A549 (cell line): Measurements from ENCODE around the gene TSR1. TPM values are rescaled to one million over a fixed set of nuclear protein-coding genes. Genes with fewer than 3 reads are reported as not detected.

ENCODE experiments used
- ATAC-seq, 2 experiments: fragments of 200-7000 bp in 1 of 2; fragments of >200 bp in 1 of 2; cut with Nextera tagmentation in 1 of 2; cut with Tn5 transposase in 1 of 2; 3 replicates each; pipeline versions ENCODE4 v1.8.0 to v1.9.1; 2018 to 2020; ENCODE audit warnings: mild to moderate bottlenecking in 1 of 2, moderate library complexity in 1 of 2
- CTCF ChIA-PET: fragments of 300-600 bp; sonication (Branson Sonifier 250); formaldehyde crosslinking; extraction: SDS; loops from one replicate; lab custom pipeline; 2021; ENCODE audit warnings: antibody characterized with exemption, inconsistent platforms; lab: Yijun Ruan, JAX
- POLR2A ChIA-PET: fragments of 350-600 bp; formaldehyde crosslinking; extraction: SDS; loops from one replicate; lab custom pipeline; 2021; ENCODE audit warnings: antibody characterized with exemption, inconsistent platforms; lab: Yijun Ruan, JAX
- DNase-seq, 2 experiments: peaks; one replicate each; pipeline versions ENCODE4 v3.0.0 to v3.0.0-alpha.2; 2011 to 2016; ENCODE audit warnings: low read depth in 1 of 2, low spot score in 1 of 2
- FAIRE-seq: peaks from 2 replicates; lab custom pipeline; 2011; peaks lifted over from hg19 to GRCh38; lab: Jason Lieb, UNC
- H3K27ac ChIP-seq, 2 experiments: fragments of >200 bp; sonication (Bioruptor Twin); formaldehyde crosslinking; 3 replicates each; pipeline ENCODE4 v1.5.1; 2016 to 2017
- H3K4me1 ChIP-seq: fragments of >200 bp; sonication (Bioruptor Twin); formaldehyde crosslinking; 3 replicates; pipeline ENCODE4 v1.6.1; 2016
- H3K4me2 ChIP-seq: fragments of >200 bp; sonication (Bioruptor Twin); formaldehyde crosslinking; 3 replicates; pipeline ENCODE4 v1.6.1; 2016
- H3K4me3 ChIP-seq: fragments of >200 bp; sonication (Bioruptor Twin); formaldehyde crosslinking; 3 replicates; pipeline ENCODE4 v1.5.1; 2016
- H3K9me3 ChIP-seq: fragments of >200 bp; sonication (Bioruptor Twin); formaldehyde crosslinking; 3 replicates; pipeline ENCODE4 v1.6.1; 2016
- CBX2 ChIP-seq: fragments of 200-600 bp; sonication (generic); IDR thresholded peaks from 2 replicates; pipeline ENCODE4 v1.6.1; 2016; ENCODE audit warnings: low read depth, mild to moderate bottlenecking, borderline replicate concordance
- CHD4 ChIP-seq: fragments of 200-600 bp; sonication (generic); IDR thresholded peaks from 2 replicates; pipeline ENCODE4 v1.6.1; 2016; ENCODE audit warnings: antibody characterized with exemption, mild to moderate bottlenecking, borderline replicate concordance
- EHF ChIP-seq: fragments of 250-450 bp; sonication (Bioruptor Pico); IDR thresholded peaks from 2 replicates; pipeline ENCODE4 v1.5.0; 2020; ENCODE audit warnings: mild to moderate bottlenecking
- EP300 ChIP-seq, 2 experiments: fragments of >200 bp; sonication (Bioruptor Twin); formaldehyde crosslinking; IDR thresholded peaks; 2 replicates in 1 of 2; 3 replicates in 1 of 2; pipeline ENCODE4 v1.6.1; 2016 to 2017
- FOSB ChIP-seq: fragments of 250-450 bp; sonication (Bioruptor Pico); IDR thresholded peaks from 2 replicates; pipeline ENCODE4 v1.5.0; 2020; ENCODE audit warnings: mild to moderate bottlenecking, moderate library complexity
- FOSL2 ChIP-seq, 2 experiments: fragments of 450-650 bp in 1 of 2; fragments of >200 bp in 1 of 2; sonication (Bioruptor Twin) in 1 of 2; formaldehyde crosslinking; IDR thresholded peaks; 2 replicates each; pipeline versions ENCODE4 v1.5.0 to v1.6.1; 2016 to 2020; ENCODE audit warnings: mild to moderate bottlenecking in 1 of 2, moderate library complexity in 1 of 2
- HDAC2 ChIP-seq: fragments of 200-600 bp; sonication (generic); IDR thresholded peaks from 2 replicates; pipeline ENCODE4 v1.6.1; 2016
- JUN ChIP-seq, 2 experiments: fragments of >200 bp; sonication (Bioruptor Twin); formaldehyde crosslinking; IDR thresholded peaks; 2 replicates in 1 of 2; 3 replicates in 1 of 2; pipeline ENCODE4 v1.6.1; 2016 to 2017
- MAFK ChIP-seq: fragments of 450-650 bp; IDR thresholded peaks from 2 replicates; pipeline ENCODE4 v1.6.1; 2014; ENCODE audit not compliant: partially characterized antibody
- NFE2L2 ChIP-seq: fragments of 150-350 bp; conservative IDR thresholded peaks from 2 replicates; pipeline ENCODE4 v1.6.1; 2014; ENCODE audit warnings: low read length
- POLR2A ChIP-seq: IDR thresholded peaks from 2 replicates; pipeline ENCODE4 v1.6.1; 2012; ENCODE audit warnings: mild to moderate bottlenecking, low read length
- RAD21 ChIP-seq, 2 experiments: fragments of >200 bp in 1 of 2; sonication (Bioruptor Twin) in 1 of 2; formaldehyde crosslinking in 1 of 2; IDR thresholded peaks in 1 of 2; conservative IDR thresholded peaks in 1 of 2; 2 replicates in 1 of 2; 3 replicates in 1 of 2; pipeline ENCODE4 v1.6.1; 2012 to 2018; ENCODE audit warnings: inconsistent platforms in 1 of 2
- RARB ChIP-seq: fragments of 250-450 bp; sonication (Bioruptor Pico); IDR thresholded peaks from 2 replicates; pipeline ENCODE4 v1.8.0; 2021; ENCODE audit warnings: mild to moderate bottlenecking, moderate library complexity
- RFX5 ChIP-seq: fragments of 450-650 bp; IDR thresholded peaks from 2 replicates; pipeline ENCODE4 v1.7.1; 2014; ENCODE audit warnings: antibody characterized with exemption, mild to moderate bottlenecking, moderate library complexity
- SMC3 ChIP-seq: fragments of >200 bp; sonication (Bioruptor Twin); formaldehyde crosslinking; IDR thresholded peaks from 3 replicates; pipeline ENCODE4 v1.6.1; 2018; ENCODE audit warnings: inconsistent platforms
- SREBF2 ChIP-seq: fragments of 450-650 bp; IDR thresholded peaks from 2 replicates; pipeline ENCODE4 v1.6.1; 2014; ENCODE audit warnings: mild to moderate bottlenecking, moderate library complexity
- ZFP36 ChIP-seq: fragments of 450-650 bp; IDR thresholded peaks from 2 replicates; pipeline ENCODE4 v1.6.1; 2014; ENCODE audit warnings: borderline replicate concordance; ENCODE audit not compliant: partially characterized antibody
- ZNF302 ChIP-seq: fragments of 250-450 bp; sonication (Bioruptor Pico); IDR thresholded peaks from 2 replicates; pipeline ENCODE4 v1.9.0; 2021; ENCODE audit warnings: inconsistent platforms, mild to moderate bottlenecking, moderate library complexity
- WGBS: methylation state at CpG from one replicate; pipeline ENCODE4 v1.1.6; 2017; ENCODE audit errors: missing lambda C conversion rate; 5-methylcytosine and 5-hydroxymethylcytosine counted together
- polyA plus RNA-seq, 4 experiments: library from polyadenylated mRNA; depleted of rRNA in 3 of 4; stranded (reverse); fragments of >200 nt; fragmentation: RNase III in 1 of 4; extraction: RNeasy Plus Mini Kit Qiagen cat#74134 plus additional on column Dnase treatment in 1 of 4; gene quantifications; 2 replicates in 3 of 4; 3 replicates in 1 of 4; pipeline ENCODE4 v1.2.3, GENCODE V29; 2011 to 2017
- TF ChIP-seq, protein P1 (sequence below): fragments of 250-450 bp; sonication (Bioruptor Pico); IDR thresholded peaks from 2 replicates; pipeline ENCODE4 v1.5.0; 2021; ENCODE audit warnings: mild to moderate bottlenecking, moderate library complexity, borderline replicate concordance
- TF ChIP-seq, protein P2 (sequence below): fragments of 150-350 bp; IDR thresholded peaks from 2 replicates; pipeline ENCODE4 v1.6.1; 2014; ENCODE audit warnings: low read depth, mild to moderate bottlenecking, low read length
- TF ChIP-seq, protein P3 (sequence below): IDR thresholded peaks from 2 replicates; pipeline ENCODE4 v1.6.1; 2012

TSR1 gene
- polyA plus RNA-seq, 2 of the 4 experiments (the other 2 are of a cell fraction): 38.3 to 84.1 TPM

DNA sequence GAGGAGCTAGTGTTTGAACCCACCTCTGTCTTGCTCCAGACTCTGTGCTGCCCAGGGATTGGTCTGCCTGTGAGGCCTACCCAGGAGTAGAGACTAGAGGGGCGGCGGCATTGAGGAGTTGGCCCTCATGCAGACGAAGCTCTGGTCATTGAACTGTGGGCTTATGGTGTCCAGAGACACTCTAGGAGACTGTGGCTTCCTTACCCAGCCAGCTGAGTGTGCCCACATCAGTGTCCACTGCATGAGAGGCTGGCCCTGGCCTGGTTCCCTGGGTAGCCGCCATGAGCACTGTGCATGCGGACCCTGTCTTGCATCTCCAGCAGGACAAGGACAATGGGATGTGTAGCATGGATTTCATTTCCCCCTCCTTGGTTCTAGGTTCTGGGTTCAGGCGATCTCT, 15.0 kb upstream of the TSR1 start (continued):
- TF ChIP-seq EP300 (IDR thresholded peaks at IDR 0.05) (no peak), SREBF2 (no peak), POLR2A (no peak), RAD21 (conservative IDR thresholded peaks at IDR 0.05 in 1 of 2, IDR thresholded peaks at IDR 0.05 in 1 of 2) (no peak), JUN (IDR thresholded peaks at IDR 0.05) (no peak), EHF (CRISPR knock-in tag) (no peak)

DNA sequence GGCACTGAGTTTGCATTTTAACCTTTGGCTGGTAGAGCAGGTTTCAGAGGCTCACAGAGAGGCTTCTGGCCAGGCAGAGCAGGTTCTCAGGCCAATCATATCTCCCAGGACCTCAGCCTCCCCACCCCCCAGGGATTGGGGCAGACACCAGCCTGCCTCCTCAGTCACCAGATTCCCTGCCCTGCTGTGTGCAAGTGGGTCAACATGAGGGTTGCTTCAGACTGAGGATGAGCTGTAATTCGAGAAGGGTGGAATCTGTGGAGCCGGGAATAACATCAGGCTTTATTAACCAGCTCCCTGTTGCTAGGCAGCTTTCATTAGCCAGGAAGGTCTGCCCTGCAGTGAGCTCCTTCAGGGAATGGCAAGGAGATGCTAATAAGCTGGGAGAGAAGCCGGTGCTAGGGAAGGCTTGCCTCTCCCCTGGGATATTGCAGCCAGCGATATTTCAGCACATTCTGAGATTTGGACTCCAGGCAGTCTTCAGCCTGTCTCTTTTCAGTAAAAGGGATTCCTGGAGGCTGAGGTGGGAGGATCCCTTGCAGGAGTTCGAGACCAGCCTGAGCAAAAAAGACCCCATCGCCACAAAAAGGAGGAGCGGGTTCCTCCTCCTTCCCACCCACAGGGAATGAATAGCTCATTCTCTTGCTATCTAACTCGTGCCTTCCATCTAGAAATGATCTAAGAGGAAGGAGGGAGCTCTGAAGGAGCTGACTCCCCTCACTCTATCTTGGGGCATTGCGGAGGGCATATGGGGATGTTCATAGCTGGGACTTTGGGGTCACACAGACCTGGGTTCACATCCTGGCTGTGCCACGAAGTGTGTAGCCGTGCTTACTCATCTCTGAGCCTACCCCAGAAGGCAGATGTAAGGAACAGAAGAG, 11.8 kb upstream of the TSR1 start:
- WGBS: 66% methylated on average over 11 of the region's 11 CpGs

DNA sequence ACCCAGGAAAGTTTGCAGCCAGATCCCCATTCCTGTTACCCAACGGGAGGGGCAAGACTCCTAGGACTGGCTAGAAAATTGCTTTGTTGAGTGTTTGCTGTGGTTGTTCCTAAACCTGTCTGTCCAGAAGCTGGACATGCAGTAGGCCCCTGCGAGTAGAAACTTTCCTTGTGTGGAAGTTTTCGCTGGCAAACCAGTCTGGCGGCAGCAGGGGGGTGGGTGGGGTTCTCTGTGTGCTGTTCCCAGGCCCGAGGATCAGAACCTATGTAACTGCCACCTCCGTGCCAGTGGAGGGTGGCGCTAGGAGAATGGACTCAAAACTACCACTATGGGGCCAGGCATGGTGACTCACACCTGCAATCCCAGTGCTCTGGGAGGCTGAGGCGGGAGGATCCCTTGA, 10.2 kb upstream of the TSR1 start:
- H3K9me3 ChIP-seq: no peaks in the 10 kb centered on the region
- CTCF ChIA-PET: interaction anchor here (0.7 to 13.0 kb wide), 7 partner anchors 10 to 653 kb away, joined by 4 to 216 read pairs (median 8); partner anchors contain the start of genes SGSM2 and TSR1
- 0 out of 6 replicates have a peak overlapping the region, but pooled peaks of 1 of the 2 experiments have one; percentile 35 for H3K27ac ChIP-seq
- POLR2A ChIA-PET: interaction anchor here (1.3 kb wide), 1 partner anchor 9 kb away, joined by 3 read pairs; the partner anchor contains the start of gene SGSM2
- TF ChIP-seq SMC3: no peak
- TF ChIP-seq FOSL2 (IDR thresholded peaks at IDR 0.05): no peak
- TF ChIP-seq FOSL2 (CRISPR knock-in tag; IDR thresholded peaks at IDR 0.05): 0 out of 2 replicates have a peak, but pooled peaks have one; percentile 8
- FAIRE-seq (no peak), DNase-seq (no peak), ATAC-seq (no peak)
- H3K4me2 ChIP-seq: no peak overlapping the region
- peaks cover 14% of the 10 kb centered on the region for H3K4me1 ChIP-seq
- 81% methylated on average over 6 of the region's 8 CpGs for WGBS
- H3K4me3 ChIP-seq: no peak overlapping the region

More for the DNA sequence above, 11.8 kb upstream of the TSR1 start:
- H3K4me3 ChIP-seq: no peak overlapping the region
- TF ChIP-seq RFX5 (peak; percentile 95), FOSB (CRISPR knock-in tag) (no peak)
- H3K4me1 ChIP-seq: peaks cover 14% of the 10 kb centered on the region
- peak; percentile 47 to 84 for DNase-seq
- ChIA-PET CTCF (interaction anchor here (0.5 to 13.0 kb wide), 12 partner anchors 10 to 310 kb away, joined by 3 to 216 read pairs (median 6); partner anchors contain the start of genes HIC1, SGSM2 and TSR1), POLR2A (interaction anchor here (1.0 to 1.8 kb wide), 2 partner anchors 11 to 44 kb away, joined by 6 to 26 read pairs; partner anchors contain the start of genes SGSM2, SMG6, SRR and TSR1)
- peak overlapping the region; percentile 46 for H3K4me2 ChIP-seq
- ATAC-seq: peak; percentile 78 to 87
- FAIRE-seq: no peak
- H3K27ac ChIP-seq: peak overlapping the region; percentile 14 to 77; a peak in 4 of 6 replicates
- no peaks in the 10 kb centered on the region for H3K9me3 ChIP-seq

DNA sequence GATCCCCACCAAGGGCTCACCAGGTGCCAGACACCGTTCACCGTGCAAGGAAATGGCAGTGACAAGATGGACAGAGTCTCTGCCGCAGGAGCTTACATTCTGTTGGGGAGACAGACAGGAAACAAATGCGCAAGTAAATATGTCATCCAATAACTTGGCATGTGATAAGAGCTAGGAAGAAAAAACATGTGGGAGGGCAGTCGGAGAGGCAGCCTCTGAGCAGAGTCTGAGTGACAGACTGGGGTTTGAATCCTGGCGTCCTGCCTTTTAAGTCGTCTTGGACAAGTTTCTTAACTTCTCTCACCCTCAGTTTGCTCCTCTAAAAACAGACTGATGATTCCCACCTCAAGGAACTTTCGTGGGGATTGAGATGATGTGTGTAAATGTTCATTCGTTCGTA, 8.3 kb upstream of the TSR1 start:
- FAIRE-seq (no peak), ATAC-seq (no peak), DNase-seq (no peak)
- H3K9me3 ChIP-seq: no peaks in the 10 kb centered on the region
- H3K4me2 ChIP-seq: no peak overlapping the region
- CTCF ChIA-PET: interaction anchor here (4.6 to 13.0 kb wide), 2 partner anchors 8 to 21 kb away, joined by 30 to 216 read pairs; no protein-coding TSS in a partner anchor
- H3K4me1 ChIP-seq: peaks cover 14% of the 10 kb centered on the region
- no peak overlapping the region for H3K4me3 ChIP-seq
- no peak overlapping the region for H3K27ac ChIP-seq
- POLR2A ChIA-PET: no interaction called here
- TF ChIP-seq JUN (IDR thresholded peaks at IDR 0.05): no peak
- no peak for TF ChIP-seq CBX2
- TF ChIP-seq, protein P1, sequence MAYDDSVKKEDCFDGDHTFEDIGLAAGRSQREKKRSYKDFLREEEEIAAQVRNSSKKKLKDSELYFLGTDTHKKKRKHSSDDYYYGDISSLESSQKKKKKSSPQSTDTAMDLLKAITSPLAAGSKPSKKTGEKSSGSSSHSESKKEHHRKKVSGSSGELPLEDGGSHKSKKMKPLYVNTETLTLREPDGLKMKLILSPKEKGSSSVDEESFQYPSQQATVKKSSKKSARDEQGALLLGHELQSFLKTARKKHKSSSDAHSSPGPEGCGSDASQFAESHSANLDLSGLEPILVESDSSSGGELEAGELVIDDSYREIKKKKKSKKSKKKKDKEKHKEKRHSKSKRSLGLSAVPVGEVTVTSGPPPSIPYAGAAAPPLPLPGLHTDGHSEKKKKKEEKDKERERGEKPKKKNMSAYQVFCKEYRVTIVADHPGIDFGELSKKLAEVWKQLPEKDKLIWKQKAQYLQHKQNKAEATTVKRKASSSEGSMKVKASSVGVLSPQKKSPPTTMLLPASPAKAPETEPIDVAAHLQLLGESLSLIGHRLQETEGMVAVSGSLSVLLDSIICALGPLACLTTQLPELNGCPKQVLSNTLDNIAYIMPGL: no peak
- TF ChIP-seq ZFP36: no peak
- no peak for TF ChIP-seq NFE2L2
- no peak for TF ChIP-seq CHD4
- TF ChIP-seq RAD21 (conservative IDR thresholded peaks at IDR 0.05 in 1 of 2, IDR thresholded peaks at IDR 0.05 in 1 of 2): no peak
- no peak for TF ChIP-seq FOSB (CRISPR knock-in tag)
- TF ChIP-seq, protein P2, sequence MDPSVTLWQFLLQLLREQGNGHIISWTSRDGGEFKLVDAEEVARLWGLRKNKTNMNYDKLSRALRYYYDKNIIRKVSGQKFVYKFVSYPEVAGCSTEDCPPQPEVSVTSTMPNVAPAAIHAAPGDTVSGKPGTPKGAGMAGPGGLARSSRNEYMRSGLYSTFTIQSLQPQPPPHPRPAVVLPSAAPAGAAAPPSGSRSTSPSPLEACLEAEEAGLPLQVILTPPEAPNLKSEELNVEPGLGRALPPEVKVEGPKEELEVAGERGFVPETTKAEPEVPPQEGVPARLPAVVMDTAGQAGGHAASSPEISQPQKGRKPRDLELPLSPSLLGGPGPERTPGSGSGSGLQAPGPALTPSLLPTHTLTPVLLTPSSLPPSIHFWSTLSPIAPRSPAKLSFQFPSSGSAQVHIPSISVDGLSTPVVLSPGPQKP: no peak
- TF ChIP-seq, protein P3, sequence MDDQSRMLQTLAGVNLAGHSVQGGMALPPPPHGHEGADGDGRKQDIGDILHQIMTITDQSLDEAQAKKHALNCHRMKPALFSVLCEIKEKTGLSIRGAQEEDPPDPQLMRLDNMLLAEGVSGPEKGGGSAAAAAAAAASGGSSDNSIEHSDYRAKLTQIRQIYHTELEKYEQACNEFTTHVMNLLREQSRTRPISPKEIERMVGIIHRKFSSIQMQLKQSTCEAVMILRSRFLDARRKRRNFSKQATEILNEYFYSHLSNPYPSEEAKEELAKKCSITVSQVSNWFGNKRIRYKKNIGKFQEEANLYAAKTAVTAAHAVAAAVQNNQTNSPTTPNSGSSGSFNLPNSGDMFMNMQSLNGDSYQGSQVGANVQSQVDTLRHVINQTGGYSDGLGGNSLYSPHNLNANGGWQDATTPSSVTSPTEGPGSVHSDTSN: no peak
- no peak for TF ChIP-seq ZNF302 (CRISPR knock-in tag)
- no peak for TF ChIP-seq RARB
- no peak for TF ChIP-seq EHF (CRISPR knock-in tag)
- no peak for TF ChIP-seq HDAC2
- TF ChIP-seq MAFK: no peak
- TF ChIP-seq, all 56 proteins: peak for 0
- 92% methylated on average over 10 of the region's 10 CpGs for WGBS
